GM12878 (cell line): Measurements from ENCODE around the gene NMD3. TPM values are rescaled to one million over a fixed set of nuclear protein-coding genes. Genes with fewer than 3 reads are reported as not detected.
"Not testable (repeated sequence)": the region's sequence is repeated elsewhere in the genome, so short reads cannot be mapped to it uniquely, and the experiment has no call there.

ENCODE experiments used
- ATAC-seq: fragments of 200-7000 bp; cut with Tn5 transposase; 3 replicates; pipeline ENCODE4 v1.9.1; 2020; ENCODE audit warnings: mild to moderate bottlenecking, moderate library complexity
- BruUV-seq: library from RNA; stranded (reverse); fragments of 400-500 nt; replicated peaks from 2 replicates; lab custom pipeline; 2021; lab: Mats Ljungman, UMichigan
- CTCF ChIA-PET: fragments of 300-600 bp; sonication (Branson Sonifier 250); formaldehyde crosslinking; extraction: SDS; loops from one replicate; lab custom pipeline; 2021; ENCODE audit warnings: inconsistent platforms; lab: Yijun Ruan, JAX
- POLR2A ChIA-PET: fragments of 350-600 bp; formaldehyde crosslinking; extraction: SDS; loops from one replicate; lab custom pipeline; 2021; ENCODE audit warnings: inconsistent platforms; lab: Charles Lee
- RAD21 ChIA-PET: fragments of 300-600 bp; sonication (Branson Sonifier 250); formaldehyde crosslinking; loops from one replicate; lab custom pipeline; 2023; ENCODE audit warnings: antibody characterized with exemption; ENCODE audit not compliant: unreplicated experiment; lab: Charles Lee
- SMC1A ChIA-PET: fragments of 300-600 bp; sonication (Branson Sonifier 250); formaldehyde crosslinking; loops from one replicate; lab custom pipeline; 2023; ENCODE audit not compliant: unreplicated experiment, uncharacterized antibody; lab: Charles Lee
- DNase-seq: peaks from one replicate; pipeline ENCODE4 v3.0.0-alpha.2; 2011; ENCODE audit warnings: low read depth, low spot score
- FAIRE-seq: peaks from 3 replicates; lab custom pipeline; 2011; peaks lifted over from hg19 to GRCh38; lab: Jason Lieb, UNC
- H2AFZ ChIP-seq: 2 replicates; pipeline ENCODE4 v1.6.0; 2011; ENCODE audit warnings: low read depth, low read length, control low read depth; ENCODE audit not compliant: control insufficient read depth
- H3K27ac ChIP-seq: 2 replicates; pipeline ENCODE4 v1.5.1; 2011; ENCODE audit warnings: control low read depth; ENCODE audit not compliant: control insufficient read depth, insufficient read depth
- H3K27me3 ChIP-seq, 2 experiments: replicated peaks in 1 of 2; 2 replicates each; pipeline versions ENCODE4 v1.6.0 to v1.6.1; 2011; ENCODE audit warnings: low read length in 1 of 2; ENCODE audit not compliant: control insufficient read depth in 2 of 2, insufficient read depth in 2 of 2
- H3K36me3 ChIP-seq, 2 experiments: 2 replicates each; pipeline ENCODE4 v1.5.1; 2011; ENCODE audit warnings: low read length in 1 of 2; ENCODE audit not compliant: control insufficient read depth in 2 of 2, insufficient read depth in 2 of 2
- H3K4me1 ChIP-seq: 2 replicates; pipeline ENCODE4 v1.6.1; 2011; ENCODE audit warnings: mild to moderate bottlenecking, low read length, moderate library complexity, mixed read lengths; ENCODE audit not compliant: control insufficient read depth, insufficient read depth
- H3K4me2 ChIP-seq: 2 replicates; pipeline ENCODE4 v1.6.0; 2011; ENCODE audit warnings: control low read depth; ENCODE audit not compliant: control insufficient read depth, insufficient read depth
- H3K4me3 ChIP-seq: fragments of 200-600 bp; sonication (generic); 2 replicates; pipeline ENCODE4 v1.5.1; 2016
- H3K79me2 ChIP-seq: 2 replicates; pipeline ENCODE4 v1.6.0; 2011; ENCODE audit warnings: low read length; ENCODE audit not compliant: control insufficient read depth, insufficient read depth
- H3K9ac ChIP-seq: 2 replicates; pipeline ENCODE4 v1.8.0; 2011; ENCODE audit warnings: low read length, control low read depth, mixed read lengths; ENCODE audit not compliant: control insufficient read depth, insufficient read depth
- H3K9me3 ChIP-seq: replicated peaks from 3 replicates; pipeline ENCODE4 v1.5.1; 2011; ENCODE audit warnings: mild to moderate bottlenecking, low read length; ENCODE audit not compliant: control insufficient read depth, insufficient read depth
- H4K20me1 ChIP-seq: 2 replicates; pipeline ENCODE4 v1.6.0; 2011; ENCODE audit not compliant: control insufficient read depth, insufficient read depth
- ZBED1 ChIP-seq: IDR thresholded peaks from 2 replicates; pipeline ENCODE4 v1.6.1; 2016; ENCODE audit warnings: borderline replicate concordance
- WGBS: methylation state at CpG from one replicate; pipeline ENCODE4 v1.1.6; 2016; ENCODE audit warnings: low lambda C conversion rate; ENCODE audit not compliant: insufficient replicate concordance, insufficient coverage; ENCODE audit errors: missing lambda C conversion rate; 5-methylcytosine and 5-hydroxymethylcytosine counted together
- in situ Hi-C: fragments of 300-500 bp; cut with MboI; formaldehyde crosslinking; loops from 9 replicates; pipeline ENCODE4 v1.14.3; 2018; ENCODE audit warnings: mixed read lengths
- intact Hi-C: fragments of 100-400 bp; cut with micrococcal nuclease; formaldehyde crosslinking; loops from one replicate; pipeline ENCODE4 v1.14.2; 2022; ENCODE audit not compliant: unreplicated experiment
- polyA plus RNA-seq, 11 experiments: library from polyadenylated mRNA; depleted of rRNA in 4 of 11; unstranded in 6 of 11; stranded (reverse) in 5 of 11; fragments of >200 nt; fragmentation: Nextera tagmentation in 4 of 11; fragmentation: Illumina TruSeq in 1 of 11; extraction: Ambion mirVana in 4 of 11; extraction: Trizol in 1 of 11; gene quantifications; 1 replicate in 1 of 11; 2 replicates in 10 of 11; pipeline versions ENCODE4 v1.2.1 to v1.2.3, GENCODE V29; 2011 to 2016; ENCODE audit warnings: inconsistent platforms in 2 of 11, missing spikeins in 2 of 11, low read depth in 1 of 11
- total RNA-seq, 4 experiments: library from RNA; depleted of rRNA in 3 of 4; stranded (reverse); fragments of >200 nt in 3 of 4; fragmentation: Illumina TruSeq in 1 of 4; extraction: Trizol in 1 of 4; gene quantifications; 2 replicates each; pipeline versions ENCODE4 v1.2.1 to v1.2.3, GENCODE V29; 2013 to 2021

Gene NMD3
- total and polyA plus RNA-seq, 10 of the 15 experiments (the other 5 are each of a cell fraction or from before 2014, with no cell fraction given) = 34.2 to 66.8 (median 55.7) TPM

DNA sequence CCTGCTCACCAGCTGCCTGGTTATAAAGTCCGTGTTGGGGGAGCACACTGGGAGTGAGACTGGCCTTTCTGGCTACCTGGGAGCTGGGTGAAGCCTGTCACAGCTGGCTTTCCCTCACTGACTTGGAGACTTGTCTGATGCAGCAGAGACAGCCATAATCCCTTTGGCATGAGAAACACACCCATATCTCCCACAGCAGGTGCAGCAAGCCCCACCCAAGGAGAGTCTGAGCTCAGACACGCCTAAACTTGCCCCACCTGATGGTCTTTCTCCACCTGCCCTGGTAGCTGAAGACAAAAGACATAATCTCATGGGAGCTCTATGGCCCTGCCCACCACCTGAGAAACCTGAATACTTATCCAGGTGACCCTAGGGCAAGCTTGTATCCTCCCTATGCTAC lies 54.8 kb downstream of the NMD3 start:
- ATAC-seq (no peak), FAIRE-seq (no peak), DNase-seq (no peak)
- Histone ChIP-seq H3K9me3 (no peaks in the 10 kb centered on the region; the same call in 2 of the 3 replicates), H3K9ac (no peak overlapping the region), H3K4me1 (no peaks in the 10 kb centered on the region), H3K4me3 (no peak overlapping the region), H3K79me2 (no peaks in the 10 kb centered on the region), H3K27ac (no peak overlapping the region), H4K20me1 (no peaks in the 10 kb centered on the region), H2AFZ (no peak overlapping the region), H3K36me3 (no peaks in the 10 kb centered on the region; a peak in 1 of 4 replicates), H3K27me3 (no peaks in the 10 kb centered on the region), H3K4me2 (no peak overlapping the region)
- POLR2A ChIA-PET = interaction anchor here (0.6 kb wide), 1 partner anchor 592 kb away, joined by 5 read pairs; no protein-coding TSS in a partner anchor
- no peak for TF ChIP-seq ZBED1
- CTCF ChIA-PET = interaction anchor here (0.9 to 5.7 kb wide), 26 partner anchors 8 to 568 kb away, joined by 3 to 100 read pairs (median 8); partner anchors contain the start of gene SPTSSB
- RAD21 ChIA-PET = interaction anchor here (0.6 to 3.8 kb wide), 9 partner anchors 90 to 379 kb away, joined by 3 to 36 read pairs (median 4); no protein-coding TSS in a partner anchor
- 45% methylated on average over 2 of the region's 2 CpGs for WGBS
- no TSS peak for BruUV-seq
- SMC1A ChIA-PET = interaction anchor here (0.6 to 4.5 kb wide), 20 partner anchors 11 to 567 kb away, joined by 3 to 78 read pairs (median 5); no protein-coding TSS in a partner anchor
- in situ Hi-C loops = loop anchor here (10.0 kb wide), 1 partner anchor 321 kb away; no protein-coding TSS in a partner anchor
- intact Hi-C loops = loop anchor here (2.0 kb wide), 1 partner anchor 179 kb away; no protein-coding TSS in a partner anchor

DNA sequence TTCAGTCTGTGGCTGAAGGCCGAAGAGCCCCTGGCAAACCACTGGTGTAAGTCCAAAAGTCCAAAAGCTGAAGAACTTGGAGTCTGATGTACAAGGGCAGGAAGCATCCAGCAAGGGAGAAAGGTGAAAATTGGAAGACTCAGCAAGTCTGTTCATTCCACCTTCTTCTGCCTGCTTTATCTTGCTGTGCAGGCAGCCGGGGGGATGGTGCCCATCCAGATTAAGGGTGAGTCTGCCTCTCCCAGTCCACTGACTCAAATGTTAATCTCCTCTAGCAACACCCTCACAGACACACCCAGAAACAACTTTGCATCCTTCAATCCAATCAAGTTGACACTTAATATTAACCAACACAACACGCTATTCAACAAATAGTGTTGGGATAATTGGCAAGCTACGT lies 61.3 kb downstream of the NMD3 start:
- CTCF ChIA-PET, RAD21 ChIA-PET: not testable (repeated sequence)

More for the DNA sequence above, 61.3 kb downstream of the NMD3 start:
- H3K36me3 ChIP-seq, in situ Hi-C loops, ATAC-seq, DNase-seq, POLR2A ChIA-PET, FAIRE-seq, BruUV-seq, H3K27ac ChIP-seq, H3K79me2 ChIP-seq, H3K9ac ChIP-seq, H3K27me3 ChIP-seq, H3K4me3 ChIP-seq, H4K20me1 ChIP-seq, H3K4me1 ChIP-seq, H3K4me2 ChIP-seq, SMC1A ChIA-PET, intact Hi-C loops, H2AFZ ChIP-seq, H3K9me3 ChIP-seq: not testable (repeated sequence)
- WGBS = 77% methylated on average over 4 of the region's 4 CpGs
